SK-N-SH (cell line): ENCODE measurements around the gene FAM131A. TPM values are rescaled to one million over a fixed set of nuclear protein-coding genes. Genes with fewer than 3 reads are reported as not detected.

Experiments used
- CTCF ChIA-PET: fragments of 300-600, 350-600 bp; formaldehyde crosslinking; extraction: SDS; loops from one replicate; lab custom pipeline; 2021; lab: Yijun Ruan, JAX
- POLR2A ChIA-PET: fragments of 350-600 bp; sonication (Branson Sonifier 250); formaldehyde crosslinking; extraction: SDS; loops from one replicate; lab custom pipeline; 2020; ENCODE audit warnings: antibody characterized with exemption, inconsistent platforms; lab: Yijun Ruan, JAX
- DNase-seq: peaks from one replicate; pipeline ENCODE4 v3.0.0; 2012
- H2AFZ ChIP-seq: fragments of 200-600 bp; sonication (generic); 2 replicates; pipeline ENCODE4 v1.8.1; 2016; ENCODE audit warnings: antibody characterized with exemption, mild to moderate bottlenecking, low read depth
- H3F3A ChIP-seq: fragments of 200-600 bp; sonication (generic); replicated peaks from 2 replicates; pipeline ENCODE3; 2016; ENCODE audit warnings: antibody characterized with exemption, mild to moderate bottlenecking; ENCODE audit not compliant: insufficient read depth
- H3K27ac ChIP-seq, 2 experiments: fragments of 200-500 bp in 1 of 2; fragments of 200-600 bp in 1 of 2; sonication (Bioruptor generic) in 1 of 2; sonication (generic), shearing (Covaris generic) in 1 of 2; 2 replicates each; pipeline versions ENCODE4 v1.5.1 to v1.6.1; 2014 to 2016; ENCODE audit warnings: low read depth in 2 of 2, inconsistent platforms in 1 of 2, low read length in 1 of 2, mild to moderate bottlenecking in 1 of 2, mixed read lengths in 1 of 2
- H3K27me3 ChIP-seq: fragments of 200-600 bp; sonication (generic), shearing (Covaris generic); 2 replicates; pipeline ENCODE4 v1.6.1; 2016; ENCODE audit warnings: mixed run types; ENCODE audit not compliant: insufficient read depth
- H3K36me3 ChIP-seq, 2 experiments: fragments of 200-500 bp in 1 of 2; fragments of 200-600 bp in 1 of 2; sonication (Bioruptor generic) in 1 of 2; sonication (generic) in 1 of 2; replicated peaks in 1 of 2; 2 replicates each; pipeline versions ENCODE3 to v1.5.1; 2014 to 2016; ENCODE audit warnings: low read length in 1 of 2, mild to moderate bottlenecking in 1 of 2; ENCODE audit not compliant: insufficient read depth in 2 of 2, control insufficient read depth in 1 of 2
- H3K4me1 ChIP-seq, 2 experiments: fragments of 200-500 bp in 1 of 2; fragments of 200-600 bp in 1 of 2; sonication (Bioruptor generic) in 1 of 2; sonication (generic), shearing (Covaris generic) in 1 of 2; 2 replicates each; pipeline versions ENCODE4 v1.5.1 to v1.6.1; 2014 to 2016; ENCODE audit warnings: low read depth in 1 of 2, low read length in 1 of 2, mixed run types in 1 of 2; ENCODE audit not compliant: insufficient read depth in 2 of 2, control insufficient read depth in 1 of 2
- H3K4me2 ChIP-seq: fragments of 200-600 bp; sonication (generic), shearing (Covaris generic); 2 replicates; pipeline ENCODE4 v1.6.1; 2017; ENCODE audit warnings: mixed run types
- H3K4me3 ChIP-seq, 2 experiments: fragments of 200-500 bp in 1 of 2; fragments of 200-600 bp in 1 of 2; sonication (Bioruptor generic) in 1 of 2; sonication (generic), shearing (Covaris generic) in 1 of 2; 2 replicates each; pipeline versions ENCODE4 v1.5.1 to v1.8.1; 2014 to 2016; ENCODE audit warnings: low read depth in 2 of 2, inconsistent platforms in 1 of 2, low read length in 1 of 2, mild to moderate bottlenecking in 1 of 2, mixed read lengths in 1 of 2, moderate library complexity in 1 of 2
- H3K79me2 ChIP-seq: fragments of 200-600 bp; sonication (generic); 2 replicates; pipeline ENCODE4 v1.8.1; 2017; ENCODE audit warnings: mild to moderate bottlenecking; ENCODE audit not compliant: insufficient read depth
- H3K9ac ChIP-seq: fragments of 200-600 bp; sonication (generic); 2 replicates; pipeline ENCODE4 v1.6.1; 2017; ENCODE audit warnings: mixed run types
- H3K9me2 ChIP-seq: fragments of 200-600 bp; sonication (generic); 2 replicates; pipeline ENCODE4 v1.6.1; 2017; ENCODE audit warnings: mixed run types
- H3K9me3 ChIP-seq: fragments of 200-600 bp; sonication (generic); 2 replicates; pipeline ENCODE4 v1.6.1; 2017; ENCODE audit warnings: mixed run types, mild to moderate bottlenecking, moderate library complexity
- H4K20me1 ChIP-seq: fragments of 200-600 bp; sonication (generic); 2 replicates; pipeline ENCODE4 v1.6.1; 2017; ENCODE audit warnings: mild to moderate bottlenecking, mixed run types; ENCODE audit not compliant: insufficient read depth
- ELF1 ChIP-seq: IDR thresholded peaks from 2 replicates; pipeline ENCODE4 v1.4.0; 2012
- EP300 ChIP-seq, 2 experiments: IDR thresholded peaks; 2 replicates each; pipeline versions ENCODE4 v1.4.0 to v1.6.1; 2012; ENCODE audit warnings: borderline replicate concordance in 1 of 2, low read depth in 1 of 2, low read length in 1 of 2
- FOXM1 ChIP-seq: IDR thresholded peaks from 2 replicates; pipeline ENCODE4 v1.4.0; 2012; ENCODE audit warnings: low read depth, mild to moderate bottlenecking
- IRF3 ChIP-seq: fragments of 150-350 bp; IDR thresholded peaks from 2 replicates; pipeline ENCODE4 v1.6.1; 2016; ENCODE audit warnings: mild to moderate bottlenecking, low read depth, low read length
- JUND ChIP-seq: IDR thresholded peaks from 2 replicates; pipeline ENCODE4 v1.4.0; 2012
- POLR2AphosphoS5 ChIP-seq: IDR thresholded peaks from 2 replicates; pipeline ENCODE4 v1.6.1; 2012; ENCODE audit warnings: low read depth, low read length
- SIN3A ChIP-seq: IDR thresholded peaks from 2 replicates; pipeline ENCODE4 v1.6.1; 2012; ENCODE audit warnings: low read depth, mild to moderate bottlenecking, low read length, moderate library complexity, borderline replicate concordance
- SMC3 ChIP-seq: IDR thresholded peaks from 2 replicates; pipeline ENCODE4 v1.6.1; 2012; ENCODE audit warnings: low read depth, low read length, improper control_type of control experiment
- TAF1 ChIP-seq: IDR thresholded peaks from 2 replicates; pipeline ENCODE4 v1.6.1; 2012; ENCODE audit warnings: low read depth, mild to moderate bottlenecking, low read length, moderate library complexity, borderline replicate concordance
- USF2 ChIP-seq: fragments of 150-350 bp; IDR thresholded peaks from 2 replicates; pipeline ENCODE4 v1.6.1; 2017; ENCODE audit warnings: antibody characterized with exemption, low read length, low read depth, borderline replicate concordance
- ZBTB33 ChIP-seq: IDR thresholded peaks from 2 replicates; pipeline ENCODE4 v1.4.0; 2012; ENCODE audit warnings: low read depth, borderline replicate concordance
- WGBS: methylation state at CpG from one replicate; pipeline ENCODE4 v1.1.6; 2017; ENCODE audit warnings: low lambda C conversion rate; 5-methylcytosine and 5-hydroxymethylcytosine counted together
- polyA plus RNA-seq, 3 experiments: library from polyadenylated mRNA; depleted of rRNA; stranded (reverse); fragments of >200 nt; gene quantifications; 2 replicates each; pipeline ENCODE4 v1.2.3, GENCODE V29; 2012
- TF ChIP-seq, protein P1 (sequence below): IDR thresholded peaks from 2 replicates; pipeline ENCODE4 v1.4.0; 2012; ENCODE audit warnings: low read depth, borderline replicate concordance

Gene FAM131A
- polyA plus RNA-seq, 1 of the 3 experiments (the other 2 are of a cell fraction) = 31.6 TPM

- TF ChIP-seq IRF3 = no peak
- TF ChIP-seq TAF1 = no peak
Measured at GRCh38 chr3:184315543-184315867, 21.9 kb upstream of the FAM131A start (continued).

- Histone ChIP-seq H3K27me3 (no peaks in the 10 kb centered on the region), H3K9ac (peak overlapping the region; percentile 94), H3K9me3 (no peaks in the 10 kb centered on the region), H3K36me3 (peaks cover 20 to 21% of the 10 kb centered on the region in 2 experiments), H2AFZ (no peak overlapping the region), H4K20me1 (peaks cover 52% of the 10 kb centered on the region), H3K27ac (peak overlapping the region; percentile 86 to 89), H3F3A (peaks cover 40% of the 10 kb centered on the region), H3K4me3 (peak overlapping the region; percentile 64 to 70), H3K4me1 (peaks cover 31 to 38% of the 10 kb centered on the region in 2 experiments; a peak in 3 of 4 replicates), H3K9me2 (no peaks in the 10 kb centered on the region), H3K79me2 (peaks cover 63% of the 10 kb centered on the region), H3K4me2 (peak overlapping the region; percentile 99)
- 11% methylated on average over 13 of the region's 16 CpGs for WGBS
- no peak for TF ChIP-seq JUND
- ChIA-PET CTCF (interaction anchor here (1.0 kb wide), 1 partner anchor 66 kb away, joined by 3 read pairs; the partner anchor contains the start of gene EEF1AKMT4), POLR2A (interaction anchor here (2.2 to 2.3 kb wide), 2 partner anchors 11 to 21 kb away, joined by 5 to 8 read pairs; partner anchors contain the start of gene FAM131A)
- peak; percentile 50 for DNase-seq
Measured at GRCh38 chr3:184315871-184316661, 21.3 kb upstream of the FAM131A start.

DNA sequence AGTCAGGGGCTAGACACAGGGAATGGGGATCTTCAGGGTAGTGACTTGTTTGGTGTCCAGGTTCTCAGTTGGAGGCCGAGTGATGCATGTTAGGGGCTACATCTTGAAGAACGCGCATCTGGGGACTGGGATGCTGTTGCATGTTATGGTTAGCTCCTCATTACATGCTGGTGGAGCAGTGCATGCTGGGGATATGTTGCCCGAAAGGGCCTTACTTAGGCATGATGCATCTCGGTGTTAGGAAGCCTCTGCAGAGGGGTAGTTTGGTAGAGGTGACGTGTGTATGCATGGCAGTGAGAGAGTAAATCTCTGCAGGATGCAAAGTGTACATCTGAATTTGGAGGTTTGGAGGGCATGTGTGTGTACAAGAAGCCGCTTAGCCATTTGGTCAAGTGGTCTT lies 20.6 kb upstream of the FAM131A start:
- peak overlapping the region; percentile 64 to 70 for H3K4me3 ChIP-seq
- no peaks in the 10 kb centered on the region for H3K9me2 ChIP-seq
- H3F3A ChIP-seq = peaks cover 36% of the 10 kb centered on the region
- WGBS = 82% methylated on average over 7 of the region's 7 CpGs
- H4K20me1 ChIP-seq = peaks cover 59% of the 10 kb centered on the region
- H3K27me3 ChIP-seq = no peaks in the 10 kb centered on the region
- H3K9me3 ChIP-seq = no peaks in the 10 kb centered on the region
- no peak overlapping the region for H2AFZ ChIP-seq
- ChIA-PET POLR2A (interaction anchor here (2.2 to 2.3 kb wide), 2 partner anchors 10 to 21 kb away, joined by 5 to 8 read pairs; partner anchors contain the start of gene FAM131A), CTCF (no interaction called here)
- TF ChIP-seq SIN3A (no peak), FOXM1 (no peak), ZBTB33 (no peak), POLR2AphosphoS5 (no peak), USF2 (no peak), EP300 (IDR thresholded peaks at IDR 0.05; ENCODE audit: borderline replicate concordance in 1 of 2, low read depth in 1 of 2, low read length in 1 of 2) (no peak), ELF1 (no peak), SMC3 (no peak)
- TF ChIP-seq, protein P1, sequence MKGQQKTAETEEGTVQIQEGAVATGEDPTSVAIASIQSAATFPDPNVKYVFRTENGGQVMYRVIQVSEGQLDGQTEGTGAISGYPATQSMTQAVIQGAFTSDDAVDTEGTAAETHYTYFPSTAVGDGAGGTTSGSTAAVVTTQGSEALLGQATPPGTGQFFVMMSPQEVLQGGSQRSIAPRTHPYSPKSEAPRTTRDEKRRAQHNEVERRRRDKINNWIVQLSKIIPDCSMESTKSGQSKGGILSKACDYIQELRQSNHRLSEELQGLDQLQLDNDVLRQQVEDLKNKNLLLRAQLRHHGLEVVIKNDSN = no peak
- peak overlapping the region; percentile 99 for H3K4me2 ChIP-seq
- H3K27ac ChIP-seq = peak overlapping the region in 1 of 2 experiments; percentile 86; a peak in 1 of 4 replicates
- peaks cover 27 to 29% of the 10 kb centered on the region in 2 experiments for H3K36me3 ChIP-seq
- no peak for DNase-seq
- H3K4me1 ChIP-seq = peaks cover 31 to 38% of the 10 kb centered on the region in 2 experiments; a peak in 3 of 4 replicates
- H3K9ac ChIP-seq = peak overlapping the region; percentile 94; the same call in 1 of the 2 replicates
- peaks cover 70% of the 10 kb centered on the region for H3K79me2 ChIP-seq
